Measurements from ENCODE around the gene PDSS2. TPM values are rescaled to one million over a fixed set of nuclear protein-coding genes. Genes with fewer than 3 reads are reported as not detected.
"Not testable (repeated sequence)": the region's sequence is repeated elsewhere in the genome, so short reads cannot be mapped to it uniquely, and the experiment has no call there.

The PDSS2 gene
- total and polyA plus RNA-seq, 9 of the 15 experiments (the other 6 are each of a cell fraction or from before 2014, with no cell fraction given) = 5.8 to 21.1 (median 12.0) TPM

DNA sequence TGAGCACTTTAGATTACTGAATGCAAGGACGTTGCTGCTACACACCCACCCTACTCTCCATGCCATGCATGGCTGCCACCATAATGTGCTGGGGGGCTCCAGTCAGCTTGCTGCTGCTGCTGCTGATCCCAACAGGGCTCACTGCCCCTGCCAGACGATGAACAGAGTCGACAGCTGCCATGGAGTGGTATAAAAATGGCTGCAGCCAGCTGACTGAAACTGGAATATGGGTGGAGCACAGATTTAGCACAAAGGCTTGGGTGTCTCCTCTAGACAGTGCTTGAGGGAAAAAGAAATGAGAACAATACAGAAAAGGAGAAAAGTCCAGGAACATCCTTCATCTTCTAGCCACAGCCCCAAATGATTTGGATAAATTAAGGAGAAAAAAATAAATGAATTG is 150.7 kb downstream of the PDSS2 start (continued):
- TF ChIP-seq, protein P1, sequence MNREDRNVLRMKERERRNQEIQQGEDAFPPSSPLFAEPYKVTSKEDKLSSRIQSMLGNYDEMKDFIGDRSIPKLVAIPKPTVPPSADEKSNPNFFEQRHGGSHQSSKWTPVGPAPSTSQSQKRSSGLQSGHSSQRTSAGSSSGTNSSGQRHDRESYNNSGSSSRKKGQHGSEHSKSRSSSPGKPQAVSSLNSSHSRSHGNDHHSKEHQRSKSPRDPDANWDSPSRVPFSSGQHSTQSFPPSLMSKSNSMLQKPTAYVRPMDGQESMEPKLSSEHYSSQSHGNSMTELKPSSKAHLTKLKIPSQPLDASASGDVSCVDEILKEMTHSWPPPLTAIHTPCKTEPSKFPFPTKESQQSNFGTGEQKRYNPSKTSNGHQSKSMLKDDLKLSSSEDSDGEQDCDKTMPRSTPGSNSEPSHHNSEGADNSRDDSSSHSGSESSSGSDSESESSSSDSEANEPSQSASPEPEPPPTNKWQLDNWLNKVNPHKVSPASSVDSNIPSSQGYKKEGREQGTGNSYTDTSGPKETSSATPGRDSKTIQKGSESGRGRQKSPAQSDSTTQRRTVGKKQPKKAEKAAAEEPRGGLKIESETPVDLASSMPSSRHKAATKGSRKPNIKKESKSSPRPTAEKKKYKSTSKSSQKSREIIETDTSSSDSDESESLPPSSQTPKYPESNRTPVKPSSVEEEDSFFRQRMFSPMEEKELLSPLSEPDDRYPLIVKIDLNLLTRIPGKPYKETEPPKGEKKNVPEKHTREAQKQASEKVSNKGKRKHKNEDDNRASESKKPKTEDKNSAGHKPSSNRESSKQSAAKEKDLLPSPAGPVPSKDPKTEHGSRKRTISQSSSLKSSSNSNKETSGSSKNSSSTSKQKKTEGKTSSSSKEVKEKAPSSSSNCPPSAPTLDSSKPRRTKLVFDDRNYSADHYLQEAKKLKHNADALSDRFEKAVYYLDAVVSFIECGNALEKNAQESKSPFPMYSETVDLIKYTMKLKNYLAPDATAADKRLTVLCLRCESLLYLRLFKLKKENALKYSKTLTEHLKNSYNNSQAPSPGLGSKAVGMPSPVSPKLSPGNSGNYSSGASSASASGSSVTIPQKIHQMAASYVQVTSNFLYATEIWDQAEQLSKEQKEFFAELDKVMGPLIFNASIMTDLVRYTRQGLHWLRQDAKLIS (CRISPR knock-in tag; IDR thresholded peaks at IDR 0.05) = no peak
- TF ChIP-seq, protein P2, sequence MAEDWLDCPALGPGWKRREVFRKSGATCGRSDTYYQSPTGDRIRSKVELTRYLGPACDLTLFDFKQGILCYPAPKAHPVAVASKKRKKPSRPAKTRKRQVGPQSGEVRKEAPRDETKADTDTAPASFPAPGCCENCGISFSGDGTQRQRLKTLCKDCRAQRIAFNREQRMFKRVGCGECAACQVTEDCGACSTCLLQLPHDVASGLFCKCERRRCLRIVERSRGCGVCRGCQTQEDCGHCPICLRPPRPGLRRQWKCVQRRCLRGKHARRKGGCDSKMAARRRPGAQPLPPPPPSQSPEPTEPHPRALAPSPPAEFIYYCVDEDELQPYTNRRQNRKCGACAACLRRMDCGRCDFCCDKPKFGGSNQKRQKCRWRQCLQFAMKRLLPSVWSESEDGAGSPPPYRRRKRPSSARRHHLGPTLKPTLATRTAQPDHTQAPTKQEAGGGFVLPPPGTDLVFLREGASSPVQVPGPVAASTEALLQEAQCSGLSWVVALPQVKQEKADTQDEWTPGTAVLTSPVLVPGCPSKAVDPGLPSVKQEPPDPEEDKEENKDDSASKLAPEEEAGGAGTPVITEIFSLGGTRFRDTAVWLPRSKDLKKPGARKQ (CRISPR knock-in tag; IDR thresholded peaks at IDR 0.05) = no peak

DNA sequence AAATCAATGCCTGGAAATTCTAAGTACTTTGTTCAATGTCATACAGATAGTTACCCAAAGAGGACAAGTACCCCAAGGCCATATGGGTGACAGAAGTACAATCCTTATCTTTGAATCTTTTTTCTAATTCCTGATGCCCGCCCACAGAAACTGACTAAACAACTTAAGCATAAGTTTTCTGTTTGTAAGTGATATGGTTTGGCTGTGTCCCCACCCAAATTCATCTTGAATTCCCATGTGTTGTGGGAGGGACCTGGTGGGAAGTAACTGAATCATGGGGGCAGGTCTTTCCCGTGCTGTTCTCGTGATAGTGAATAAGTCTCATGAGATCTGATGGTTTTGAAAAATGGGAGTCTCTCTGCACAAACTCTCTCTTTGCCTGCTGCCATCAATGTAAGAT is 153.4 kb downstream of the PDSS2 start:
- H3K4me2 ChIP-seq (ENCODE audit: insufficient read depth, low read length); H3K9ac ChIP-seq (ENCODE audit: insufficient read depth in 1 of 2, low read depth in 2 of 2, low read length in 2 of 2); POLR2A ChIA-PET; H3K36me3 ChIP-seq (ENCODE audit: control insufficient read depth, insufficient read depth, low read length); H3K27ac ChIP-seq (ENCODE audit: extremely low read depth, low read depth, low read length); H3K4me1 ChIP-seq (replicated peaks in 1 of 2; ENCODE audit: control insufficient read depth in 2 of 2, insufficient read depth in 2 of 2, low read length in 2 of 2); H3K4me3 ChIP-seq; BruUV-seq (replicated peaks); in situ Hi-C loops (cut with MboI); H3K79me2 ChIP-seq (ENCODE audit: control insufficient read depth, insufficient read depth, low read length); H4K20me1 ChIP-seq (replicated peaks; ENCODE audit: control insufficient read depth, insufficient read depth, low read length); CTCF ChIA-PET (ENCODE audit: low intra/inter-chr PET ratio); H2AFZ ChIP-seq (ENCODE audit: low read depth, low read length); ATAC-seq; H3K9me1 ChIP-seq (ENCODE audit: control insufficient read depth, insufficient read depth, low read length); intact Hi-C loops (cut with micrococcal nuclease); FAIRE-seq; H3K9me3 ChIP-seq (replicated peaks; ENCODE audit: control insufficient read depth, insufficient read depth, low read depth, low read length); H3K27me3 ChIP-seq (ENCODE audit: control insufficient read depth in 2 of 2, insufficient read depth in 2 of 2, low read length in 2 of 2); TF ChIP-seq MYBL2 (CRISPR knock-in tag; IDR thresholded peaks at IDR 0.05; ENCODE audit: borderline replicate concordance): not testable (repeated sequence)
- peak in 3 of 4 experiments; percentile 21 to 36 (median 33) for DNase-seq (ENCODE audit: extremely low read depth in 1 of 4, low spot score in 3 of 4)
- TF ChIP-seq CBFA2T3 (IDR thresholded peaks at IDR 0.05) (peak; percentile 72), MYBL2 (IDR thresholded peaks at IDR 0.05; ENCODE audit: low read depth) (0 out of 2 replicates have a peak, but pooled peaks have one; percentile 17), ARID1B (IDR thresholded peaks at IDR 0.05) (peak; percentile 50; the same call in 1 of the 2 replicates), EGR1 (conservative IDR thresholded peaks at IDR 0.05) (peak; percentile 54), TAL1 (IDR thresholded peaks at IDR 0.05) (peak; percentile 55; the same call in 1 of the 2 replicates), CC2D1A (IDR thresholded peaks at IDR 0.05) (peak; percentile 77), TCF3 (CRISPR knock-in tag; IDR thresholded peaks at IDR 0.05) (peak; percentile 44; the same call in 1 of the 2 replicates), CBFA2T2 (conservative IDR thresholded peaks at IDR 0.05) (peak; percentile 55), TRIM24 (IDR thresholded peaks at IDR 0.05) (peak in 1 of 2 experiments; percentile 24; a peak in 2 of 4 replicates), CHD2 (IDR thresholded peaks at IDR 0.05; ENCODE audit: low read depth, low read length) (peak; percentile 62; the same call in 1 of the 2 replicates)
- TF ChIP-seq, protein P3, sequence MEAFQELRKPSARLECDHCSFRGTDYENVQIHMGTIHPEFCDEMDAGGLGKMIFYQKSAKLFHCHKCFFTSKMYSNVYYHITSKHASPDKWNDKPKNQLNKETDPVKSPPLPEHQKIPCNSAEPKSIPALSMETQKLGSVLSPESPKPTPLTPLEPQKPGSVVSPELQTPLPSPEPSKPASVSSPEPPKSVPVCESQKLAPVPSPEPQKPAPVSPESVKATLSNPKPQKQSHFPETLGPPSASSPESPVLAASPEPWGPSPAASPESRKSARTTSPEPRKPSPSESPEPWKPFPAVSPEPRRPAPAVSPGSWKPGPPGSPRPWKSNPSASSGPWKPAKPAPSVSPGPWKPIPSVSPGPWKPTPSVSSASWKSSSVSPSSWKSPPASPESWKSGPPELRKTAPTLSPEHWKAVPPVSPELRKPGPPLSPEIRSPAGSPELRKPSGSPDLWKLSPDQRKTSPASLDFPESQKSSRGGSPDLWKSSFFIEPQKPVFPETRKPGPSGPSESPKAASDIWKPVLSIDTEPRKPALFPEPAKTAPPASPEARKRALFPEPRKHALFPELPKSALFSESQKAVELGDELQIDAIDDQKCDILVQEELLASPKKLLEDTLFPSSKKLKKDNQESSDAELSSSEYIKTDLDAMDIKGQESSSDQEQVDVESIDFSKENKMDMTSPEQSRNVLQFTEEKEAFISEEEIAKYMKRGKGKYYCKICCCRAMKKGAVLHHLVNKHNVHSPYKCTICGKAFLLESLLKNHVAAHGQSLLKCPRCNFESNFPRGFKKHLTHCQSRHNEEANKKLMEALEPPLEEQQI (IDR thresholded peaks at IDR 0.05) = peak; percentile 79
- WGBS (ENCODE audit: insufficient coverage, low coverage, missing lambda C conversion rate) = 15% methylated on average over 3 of the region's 3 CpGs
